GM23248 (cell line): ENCODE data around the gene ZNF444.

Experiments
- EZH2 ChIP-seq: fragments of 200-600 bp; sonication (generic); IDR thresholded peaks from 2 replicates; pipeline ENCODE4 v1.6.1; 2018; ENCODE audit warnings: antibody characterized with exemption, mild to moderate bottlenecking; ENCODE audit not compliant: insufficient read depth, poor library complexity, severe bottlenecking
- EZH2phosphoT487 ChIP-seq: fragments of 200-600 bp; sonication (generic); IDR thresholded peaks from 2 replicates; pipeline ENCODE4 v1.6.1; 2018; ENCODE audit warnings: antibody characterized with exemption, moderate library complexity, mild to moderate bottlenecking, low read depth; ENCODE audit not compliant: insufficient read depth

GRCh38 chr19:56140583-56141416 is at the start of gene ZNF444:
- TF ChIP-seq EZH2, result no peak
- no peak for TF ChIP-seq EZH2phosphoT487
